CD4-positive, alpha-beta T cell treated with Interleukin-6 at 100 ng/mL for 8 hours (primary cell): ENCODE results near the gene GRAP.
"Not testable (repeated sequence)": the region's sequence is repeated elsewhere in the genome, so short reads cannot be mapped to it uniquely, and the experiment has no call there.

Experiments used
- DNase-seq: peaks from one replicate; pipeline ENCODE4 v3.0.0-alpha.2; 2020; ENCODE audit warnings: mixed read lengths, low spot score

Gene GRAP

DNA sequence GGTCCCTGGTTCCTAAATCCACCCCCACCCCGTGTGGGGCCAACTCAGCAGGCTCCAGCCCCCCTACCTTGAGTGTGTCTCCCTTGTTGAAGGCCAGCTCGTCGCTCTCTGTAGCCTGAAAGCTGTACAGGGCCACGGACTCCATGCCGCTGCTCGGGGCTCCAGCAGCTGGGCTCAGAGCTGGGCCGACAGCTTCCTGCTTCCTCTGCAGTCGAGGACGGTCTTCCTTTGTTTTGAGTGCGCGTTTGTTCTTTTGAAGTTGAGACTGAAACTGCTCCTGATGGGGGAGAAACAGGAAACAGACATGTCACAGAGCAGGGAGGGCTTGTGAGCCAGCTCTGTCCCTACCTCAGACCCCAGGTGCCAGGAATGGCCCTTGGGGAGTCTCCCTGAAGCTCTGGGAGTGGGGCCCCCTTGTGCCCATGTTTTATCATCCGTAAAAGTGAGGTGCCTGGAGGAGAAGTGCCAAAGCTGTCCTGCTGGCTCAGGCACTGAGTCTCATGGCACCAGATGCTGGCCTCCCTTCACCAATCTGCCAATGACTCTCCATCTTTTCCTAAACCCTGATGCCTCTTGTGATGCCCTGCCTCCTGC is at the start of gene GRAP:
Gene GRAP (minus strand): TSS at position 176 of the 594 bp plus-strand sequence. CDS start 31 bp downstream, at position 145.
- DNase-seq: not testable (repeated sequence)

GRCh38 chr17:19093684-19094438 is 47.1 kb upstream of the GRAP start:
- DNase-seq: not testable (repeated sequence)

DNA sequence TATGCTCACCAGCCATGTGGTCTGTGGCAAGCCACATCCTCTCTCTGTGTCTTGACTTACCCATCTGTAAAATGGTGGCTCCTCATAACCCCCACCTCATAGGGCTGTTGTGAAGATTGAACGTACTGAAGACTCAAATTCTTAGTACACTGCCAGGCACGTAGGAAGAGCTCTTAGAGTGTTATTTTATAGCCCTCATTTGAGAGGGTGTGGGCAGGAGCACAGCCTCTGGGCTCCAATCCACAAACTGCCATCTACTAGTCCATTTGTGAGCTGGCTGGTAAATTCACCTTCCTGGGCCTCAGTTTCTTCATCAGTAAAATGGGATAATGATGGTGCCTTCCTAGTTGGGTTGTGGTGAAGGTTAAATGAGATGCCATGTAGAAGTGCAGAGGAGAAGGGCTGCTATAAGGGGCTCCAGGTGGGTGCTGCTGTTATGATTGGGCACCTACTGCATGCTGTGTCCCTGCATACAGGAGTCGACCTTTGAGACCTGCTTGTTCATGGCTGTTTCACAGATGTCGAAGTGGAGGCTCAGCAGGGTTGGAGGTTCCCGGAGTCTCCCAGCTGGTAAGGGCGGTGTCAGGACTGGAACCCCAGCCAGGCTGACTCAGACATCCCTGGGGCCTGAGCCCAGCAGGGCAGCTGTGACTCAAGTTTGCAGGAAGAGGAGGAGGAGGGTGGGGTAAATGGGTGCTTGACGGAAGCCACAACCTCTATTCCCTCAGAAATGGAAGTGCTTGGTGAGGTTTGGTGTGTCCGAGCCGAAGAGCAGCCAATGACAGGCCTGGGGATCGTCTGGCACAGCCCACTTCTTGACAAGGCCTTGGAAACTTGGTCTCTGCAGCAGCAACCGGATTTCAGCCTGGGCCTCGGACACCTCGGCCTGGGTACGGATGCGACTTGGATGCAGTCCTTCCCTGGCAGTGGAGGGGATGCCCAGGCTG is 46.3 kb upstream of the GRAP start:
- DNase-seq: not testable (repeated sequence)

GRCh38 chr17:19090058-19090772 is 43.5 kb upstream of the GRAP start:
- DNase-seq: not testable (repeated sequence)

DNA sequence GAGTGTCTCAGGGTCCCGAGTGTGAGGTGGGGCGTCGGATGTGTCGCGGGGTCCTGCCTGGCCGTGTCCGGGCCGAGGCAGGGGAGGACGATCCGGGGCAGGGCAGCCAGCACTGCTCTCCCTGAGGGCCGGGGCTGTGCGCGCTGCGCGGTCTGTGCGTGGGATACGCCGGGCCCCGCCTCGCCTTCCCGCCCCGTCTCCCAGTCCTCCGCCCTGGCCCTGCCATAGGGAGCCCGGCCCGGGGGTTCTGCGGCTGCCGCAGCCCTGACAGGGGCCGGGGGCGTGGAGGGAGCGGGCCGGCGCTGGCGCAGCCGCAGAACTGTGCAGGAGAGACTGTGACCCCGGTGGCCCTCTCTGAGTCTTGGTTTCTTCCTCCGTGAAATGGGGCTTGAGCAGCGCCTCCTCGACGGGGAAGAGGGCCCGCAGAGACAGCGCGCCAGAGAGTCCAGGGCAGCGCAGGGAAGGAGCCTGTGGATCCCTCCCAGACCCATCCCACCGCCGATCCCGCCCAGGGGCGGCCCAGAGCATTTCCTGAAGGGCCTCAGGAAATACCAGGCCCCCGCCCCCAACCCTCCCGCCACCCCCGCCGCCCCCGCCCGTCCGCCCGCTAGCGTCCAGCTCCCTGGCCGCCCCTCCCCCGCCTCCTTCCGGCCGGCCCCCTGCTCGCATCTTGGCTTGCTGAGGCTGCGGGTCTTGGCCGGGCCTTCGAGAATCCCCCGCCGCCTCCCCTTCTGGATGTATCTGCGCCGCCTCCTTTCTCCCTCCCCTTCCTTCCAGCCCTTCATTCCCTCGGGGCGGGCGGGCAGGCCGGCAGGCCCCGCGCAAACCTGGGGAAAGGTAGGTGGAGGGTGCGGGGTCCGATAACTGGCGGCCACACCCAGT is 42.3 kb upstream of the GRAP start:
- DNase-seq: not testable (repeated sequence)

DNA sequence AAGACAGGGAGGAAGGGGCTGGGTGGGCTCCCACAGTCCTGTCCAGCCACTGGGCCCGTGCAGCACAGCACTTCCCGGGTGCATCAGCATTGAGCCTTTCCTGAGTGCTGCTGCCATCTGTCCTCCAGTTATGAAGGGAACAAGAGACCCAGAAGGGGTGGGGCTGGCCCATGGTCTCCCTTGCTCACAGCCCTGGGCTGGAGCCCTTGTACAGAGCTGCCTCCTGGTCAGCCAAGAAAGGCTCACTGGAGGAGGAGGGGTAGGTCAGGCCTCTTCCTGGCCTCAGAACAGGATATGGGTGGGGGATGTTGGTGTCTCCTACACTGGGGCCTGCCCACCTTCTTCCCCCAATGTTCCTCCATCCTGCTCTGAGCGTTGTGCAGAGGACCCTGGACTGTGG is 30.6 kb upstream of the GRAP start:
- not testable (repeated sequence) for DNase-seq

DNA sequence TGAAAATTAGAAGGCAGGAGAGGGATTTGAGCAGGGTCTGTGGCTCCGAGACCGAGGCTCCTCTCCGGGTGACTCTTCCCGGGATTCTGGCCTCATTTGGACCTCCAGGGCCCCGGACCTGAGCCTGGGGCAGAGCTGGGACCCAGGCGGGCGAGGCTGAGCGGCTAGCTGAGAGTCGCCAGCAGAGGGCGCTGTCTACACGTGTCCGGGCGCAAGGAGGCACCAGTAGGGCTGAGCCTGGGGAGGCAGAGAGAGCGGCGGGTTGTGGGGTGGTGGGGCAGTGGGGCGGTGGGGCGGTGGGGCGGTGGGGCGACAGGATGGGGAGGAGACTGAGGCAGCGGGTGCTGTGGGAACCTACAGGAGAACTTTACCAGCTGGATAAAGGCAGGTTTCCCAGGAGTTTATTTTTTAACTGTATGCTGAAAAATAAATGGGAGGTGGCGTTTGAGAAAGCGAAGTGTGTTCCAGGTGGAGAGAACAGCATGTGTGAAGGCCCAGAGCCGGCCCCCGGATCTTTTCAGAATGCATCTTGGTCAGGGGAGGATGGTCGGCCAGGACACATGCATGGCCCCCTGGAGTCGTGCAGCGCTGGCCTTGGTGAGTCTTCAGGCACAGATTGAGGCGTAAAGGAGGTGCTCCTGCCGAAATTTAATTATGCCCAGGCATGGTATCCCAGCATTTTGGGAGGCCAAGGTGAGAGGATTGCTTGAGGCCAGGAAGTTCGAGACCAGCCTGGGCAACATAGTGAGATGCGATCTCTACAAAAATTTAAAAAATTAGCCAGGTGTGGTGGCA is 29.8 kb upstream of the GRAP start:
- not testable (repeated sequence) for DNase-seq

- not testable (repeated sequence) for DNase-seq
Measured at GRCh38 chr17:19070318-19071168, 23.8 kb upstream of the GRAP start.

DNA sequence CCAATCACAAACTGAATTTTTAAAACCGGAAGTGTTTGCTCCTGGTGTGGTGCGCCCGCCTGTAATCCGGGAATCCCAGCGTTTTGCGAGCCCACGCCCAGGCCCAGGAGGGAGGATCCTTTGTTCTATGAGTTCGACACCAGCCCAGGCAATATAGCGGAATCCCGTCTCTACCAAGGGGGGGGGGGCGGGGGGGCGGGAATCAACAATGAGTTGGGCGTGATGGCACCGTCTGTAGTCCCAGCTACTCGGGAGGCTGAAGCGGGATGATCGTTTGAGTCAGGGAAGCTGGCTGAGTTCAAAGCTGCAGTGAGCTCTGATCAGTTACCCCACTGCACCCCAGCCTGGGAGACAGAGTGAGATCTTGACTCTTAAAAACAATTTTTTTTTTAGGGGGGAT is 17.6 kb upstream of the GRAP start:
- not testable (repeated sequence) for DNase-seq

- DNase-seq: not testable (repeated sequence)
Measured at GRCh38 chr17:19063326-19063956, 16.7 kb upstream of the GRAP start.

DNA sequence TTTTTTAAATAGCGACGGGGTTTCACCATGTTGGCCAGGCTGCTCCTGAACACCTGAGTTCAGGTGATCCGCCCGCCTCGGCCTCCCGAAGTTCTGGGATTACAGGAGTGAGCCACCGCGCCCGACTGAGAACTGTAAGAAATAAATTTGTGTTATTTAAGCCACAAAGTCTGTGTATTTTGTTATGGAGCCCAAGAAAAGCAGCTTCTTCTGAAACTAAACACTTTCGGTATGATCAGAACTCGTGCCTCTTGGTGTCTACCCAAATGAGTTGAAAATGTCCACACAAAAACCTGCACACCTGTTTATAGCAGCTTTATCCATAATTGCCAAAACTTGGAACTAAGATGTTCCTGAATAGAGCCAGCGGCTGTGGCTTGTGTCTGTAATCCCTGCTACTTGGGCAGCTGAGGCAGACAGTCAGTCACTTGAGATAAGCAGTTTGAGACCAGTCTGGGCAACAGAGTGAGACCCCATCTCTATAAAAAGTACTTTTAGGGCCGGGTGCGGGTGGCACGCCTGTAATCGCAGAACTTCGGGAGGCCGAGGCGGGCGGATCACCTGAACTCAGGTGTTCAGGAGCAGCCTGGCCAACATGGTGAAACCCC is 16.1 kb upstream of the GRAP start:
- DNase-seq: not testable (repeated sequence)

- not testable (repeated sequence) for DNase-seq
Measured at GRCh38 chr17:19062009-19062717, 15.4 kb upstream of the GRAP start.

- DNase-seq: not testable (repeated sequence)
Measured at GRCh38 chr17:19055447-19055846, 8.7 kb upstream of the GRAP start.

DNA sequence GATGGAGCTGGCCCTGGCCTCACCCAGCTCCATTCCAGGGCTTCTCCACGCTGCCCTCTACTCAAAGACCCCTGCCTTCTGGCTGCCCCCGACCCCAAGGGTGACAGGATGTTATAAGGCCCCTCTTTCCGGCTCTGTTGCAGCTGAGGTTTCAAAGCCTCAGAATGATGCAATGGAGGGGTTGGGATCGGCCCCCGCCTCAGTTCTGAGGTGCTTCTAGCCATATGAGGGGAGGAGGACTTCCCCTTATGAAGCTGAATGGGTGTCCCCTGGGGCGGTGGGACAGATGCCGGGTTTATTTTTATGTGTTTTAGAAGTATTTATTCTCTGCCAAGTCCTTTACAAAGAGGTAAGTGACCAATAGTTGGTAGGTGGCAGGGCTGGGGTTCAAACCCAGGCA is 2.1 kb upstream of the GRAP start:
- not testable (repeated sequence) for DNase-seq

DNA sequence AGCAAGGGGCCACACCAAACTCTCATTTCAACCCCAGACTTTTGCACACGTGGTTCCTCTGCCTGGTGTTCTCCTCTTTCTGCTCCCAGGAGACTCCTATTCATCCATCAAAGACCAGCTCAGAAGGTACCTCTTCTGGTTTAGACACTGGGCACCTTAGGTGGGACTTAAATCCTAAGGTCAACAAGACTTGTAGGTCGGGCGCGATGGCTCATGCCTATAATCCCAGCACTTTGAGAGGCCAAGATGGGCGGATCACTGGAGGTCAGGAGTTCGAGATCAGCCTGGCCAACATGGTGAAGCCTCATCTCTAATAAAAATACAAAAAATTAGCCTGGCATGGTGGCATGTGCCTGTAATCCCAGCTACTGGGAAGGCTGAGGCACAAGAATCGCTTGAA is 753 bp upstream of the GRAP start:
- not testable (repeated sequence) for DNase-seq

DNA sequence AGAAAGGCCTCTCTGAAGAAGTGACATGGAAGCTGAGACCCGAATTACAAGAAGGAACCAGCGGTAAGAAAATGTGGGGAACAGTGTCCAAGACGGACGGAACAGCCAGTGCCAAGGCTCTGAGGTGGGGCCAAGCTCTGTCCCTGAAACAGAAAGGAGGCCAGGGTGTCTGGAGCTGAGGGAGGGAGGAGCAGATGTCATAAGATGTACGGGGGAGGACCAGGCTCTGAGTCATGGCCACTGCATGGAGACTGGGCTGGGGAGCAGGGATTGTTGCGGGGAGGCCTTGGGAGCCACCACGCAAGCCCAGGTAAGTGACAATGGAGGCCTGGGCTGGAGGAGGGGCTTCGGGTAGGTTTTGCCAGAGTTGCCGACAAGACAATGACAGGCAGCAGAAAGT is 2.1 kb downstream of the GRAP start:
- DNase-seq: not testable (repeated sequence)

GRCh38 chr17:19043032-19043431 is 3.7 kb downstream of the GRAP start:
- not testable (repeated sequence) for DNase-seq
